Dermis microvascular lymphatic vessel endothelial cell (primary cell): ENCODE measurements around the gene TFF3. TPM values are rescaled to one million over a fixed set of nuclear protein-coding genes. Genes with fewer than 3 reads are reported as not detected.
"Not testable (repeated sequence)": the region's sequence is repeated elsewhere in the genome, so short reads cannot be mapped to it uniquely, and the experiment has no call there.

ENCODE experiments used
- DNase-seq, 2 donors: peaks; one replicate each; pipeline versions ENCODE4 v3.0.0 to v3.0.0-alpha.2; 2010; ENCODE audit warnings: low read depth in 2 of 2
- total RNA-seq: library from RNA; depleted of rRNA; stranded (reverse); fragments of >200 nt; gene quantifications from 2 replicates; pipeline ENCODE4 v1.2.1, GENCODE V29; 2014

Gene TFF3
- total RNA-seq, 1 donor from 2014 or later = 204 TPM

DNA sequence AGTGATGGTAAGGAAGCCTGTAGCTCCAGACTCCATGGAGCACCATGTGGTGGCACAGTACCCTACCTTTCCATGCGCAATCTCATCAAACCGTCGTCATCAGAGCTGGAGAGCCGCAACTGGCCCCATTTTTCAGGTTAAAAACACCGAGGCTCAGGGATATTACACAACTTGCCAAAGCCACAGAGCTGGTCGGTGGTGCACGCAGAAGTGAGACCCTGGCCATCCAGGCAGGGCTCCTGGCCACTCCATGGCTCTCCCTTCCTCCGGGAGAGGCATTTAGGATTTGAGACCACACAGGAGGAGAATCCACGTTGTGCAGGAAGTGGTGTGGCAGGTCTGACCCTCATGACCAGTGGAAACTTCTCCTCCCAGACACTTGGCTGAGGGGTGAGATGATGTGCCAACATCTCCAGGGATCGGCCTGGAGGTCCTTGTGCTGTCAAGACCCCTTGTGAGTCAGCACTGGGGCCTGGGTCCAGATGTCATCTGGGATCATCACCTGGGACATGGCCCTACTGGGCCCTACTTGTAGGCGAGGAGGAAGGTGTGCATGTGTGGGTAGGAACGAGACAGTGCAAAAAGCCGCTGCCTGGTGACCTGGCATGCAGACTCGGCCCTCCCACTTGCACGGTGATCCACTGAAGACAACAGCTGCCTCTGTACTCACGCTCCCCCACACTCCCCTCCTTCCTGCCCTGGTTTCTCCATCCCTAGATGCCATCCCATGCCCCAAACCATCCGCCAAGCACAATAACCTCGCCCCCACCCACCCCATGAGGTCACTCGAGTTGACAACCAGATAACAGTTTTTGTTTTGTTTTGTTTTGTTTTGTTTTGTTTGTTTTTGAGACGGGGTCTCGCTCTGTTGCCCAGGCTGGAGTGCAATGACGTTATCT is 10.4 kb downstream of the TFF3 start:
- DNase-seq = no peak

DNA sequence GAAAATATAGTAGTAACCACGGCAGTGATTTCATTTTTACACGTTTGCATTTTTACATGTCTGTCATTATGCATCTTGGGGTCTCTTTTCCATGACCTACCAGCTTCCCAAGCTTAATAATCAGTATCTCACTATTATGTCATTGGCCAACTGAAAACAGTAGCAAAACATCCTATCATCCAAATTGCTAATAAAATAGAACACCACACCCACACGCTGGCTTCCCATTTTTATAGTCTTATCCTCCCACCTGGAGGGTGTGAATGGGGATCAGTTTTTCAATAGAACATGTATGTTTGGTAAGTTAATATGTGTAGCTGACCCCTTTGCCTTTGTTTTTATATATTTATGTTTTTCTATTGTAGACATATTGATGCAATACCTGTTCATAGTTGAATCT is 11.8 kb downstream of the TFF3 start:
- DNase-seq = no peak

DNA sequence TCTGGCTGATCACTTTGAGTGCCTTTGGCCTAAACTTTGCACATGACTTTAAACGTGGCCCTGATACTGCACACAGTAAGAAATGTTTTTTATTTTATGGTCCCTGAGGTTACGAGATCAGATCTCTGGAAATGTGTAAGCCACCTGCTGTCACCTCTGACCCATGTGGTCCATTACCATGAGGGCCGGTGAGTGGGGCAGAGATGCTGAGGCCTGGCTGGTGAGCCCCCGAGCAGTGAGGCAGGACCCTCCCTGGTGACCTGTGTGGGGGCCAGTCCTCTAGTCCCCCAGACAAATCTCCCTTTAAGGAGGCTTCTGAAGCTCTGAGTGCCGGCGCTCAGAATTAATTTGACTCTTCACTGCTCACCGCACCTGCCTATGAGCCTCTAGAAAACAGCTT is 12.4 kb downstream of the TFF3 start:
- no peak for DNase-seq

DNA sequence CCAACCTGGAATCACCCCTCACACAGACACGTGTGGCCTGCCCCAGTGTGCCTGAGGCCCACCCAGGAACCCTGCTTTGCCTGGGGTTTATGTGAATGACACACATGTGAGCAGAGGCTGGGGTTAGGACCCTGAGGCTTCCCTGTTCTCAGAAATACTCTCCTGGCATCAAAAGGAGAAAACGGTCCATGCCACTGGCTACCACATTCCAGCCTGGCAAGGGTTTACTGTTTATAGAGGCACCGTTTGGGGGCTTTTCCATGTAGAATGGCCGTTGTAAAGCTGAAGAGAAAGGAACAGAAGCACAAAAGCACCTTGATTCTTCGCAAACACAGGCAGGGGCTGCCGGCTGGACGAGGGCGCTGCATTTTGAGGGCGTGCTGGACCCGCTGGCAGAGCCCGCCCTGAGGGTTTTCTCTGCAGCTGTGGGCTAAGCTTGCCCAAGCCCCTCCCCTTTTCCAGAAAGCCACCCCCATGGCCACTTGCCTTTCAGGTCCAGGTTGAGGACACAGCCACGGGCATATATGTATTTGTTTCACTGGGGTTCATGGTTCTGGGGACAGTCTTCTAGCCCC is 13.0 kb downstream of the TFF3 start:
- peak in 1 of 2 donors; percentile 12 for DNase-seq

GRCh38 chr21:42301371-42302075 is 13.7 kb downstream of the TFF3 start:
- DNase-seq = peak; percentile 50 to 94

- DNase-seq = no peak
Observed at GRCh38 chr21:42300956-42301355, 14.3 kb downstream of the TFF3 start.

- DNase-seq = no peak
Observed at GRCh38 chr21:42300045-42300583, 15.1 kb downstream of the TFF3 start.

GRCh38 chr21:42299324-42300044 is 15.7 kb downstream of the TFF3 start:
- no peak for DNase-seq

DNA sequence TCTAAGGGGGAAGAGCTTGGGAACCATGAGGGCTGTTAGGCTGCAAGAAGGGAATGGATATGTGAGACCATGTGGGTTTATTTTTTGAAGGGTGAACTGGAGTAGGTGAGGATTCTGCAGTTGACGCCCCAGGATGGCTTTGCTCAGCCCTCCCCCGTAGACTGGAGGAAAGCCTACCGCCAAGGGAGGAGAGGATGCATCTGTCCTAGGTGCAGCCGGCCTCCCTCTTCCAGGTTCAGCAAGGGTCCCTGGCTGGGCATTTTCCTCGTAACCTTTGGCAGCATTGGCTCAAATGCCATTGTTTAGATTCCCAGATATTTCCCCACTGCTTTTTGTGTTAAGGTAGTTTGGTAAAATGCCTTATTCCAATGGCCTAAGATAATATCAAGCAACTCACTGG is 16.6 kb downstream of the TFF3 start:
- DNase-seq = peak; percentile 20 to 59

GRCh38 chr21:42298237-42298636 is 17.0 kb downstream of the TFF3 start:
- DNase-seq = no peak

- DNase-seq = no peak
Observed at GRCh38 chr21:42297377-42297776, 17.8 kb downstream of the TFF3 start.

- no peak for DNase-seq
Observed at GRCh38 chr21:42296501-42296900, 18.7 kb downstream of the TFF3 start.

DNA sequence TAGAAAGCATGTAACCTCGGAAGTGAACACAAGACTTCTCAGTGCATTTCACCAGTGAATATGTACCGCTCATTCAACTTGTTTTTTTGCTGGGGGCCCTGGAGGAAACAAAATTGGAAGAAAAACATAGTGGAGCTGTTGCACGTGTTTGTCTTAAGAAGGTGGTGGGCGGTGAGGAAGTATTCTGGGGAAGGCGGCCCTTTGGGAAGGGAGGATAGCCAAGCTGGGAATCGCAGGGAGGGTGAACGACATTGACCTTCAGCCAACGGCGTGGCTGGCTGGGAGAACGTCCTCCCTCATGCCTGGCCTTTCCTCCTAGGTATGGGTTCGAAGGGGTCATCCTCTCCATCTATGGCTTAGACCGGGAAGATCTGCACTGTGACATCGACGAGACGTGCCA is 19.4 kb downstream of the TFF3 start:
- DNase-seq = no peak

- DNase-seq = no peak
Observed at GRCh38 chr21:42294273-42294880, 20.8 kb downstream of the TFF3 start.

GRCh38 chr21:42293649-42294272 is 21.4 kb downstream of the TFF3 start:
- DNase-seq = no peak

DNA sequence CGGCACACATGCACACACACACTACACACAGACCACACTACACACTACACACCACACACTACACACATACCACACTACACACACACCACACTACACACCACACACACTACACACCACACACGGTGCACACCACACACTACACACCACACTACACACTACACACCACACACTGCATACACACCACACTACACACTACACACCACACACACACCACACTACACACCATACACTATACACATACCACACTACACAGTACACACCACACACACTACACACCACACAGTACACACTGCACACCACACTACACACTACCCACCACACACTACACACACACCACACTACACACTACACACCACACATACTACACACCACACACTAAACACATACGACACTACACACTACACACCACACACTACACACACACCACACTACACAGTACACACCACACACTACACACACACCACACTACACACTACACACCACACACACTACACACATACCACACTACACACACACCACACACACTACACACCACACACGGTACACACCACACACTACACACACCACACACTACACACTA is 22.6 kb downstream of the TFF3 start:
- not testable (repeated sequence) for DNase-seq

GRCh38 chr21:42291751-42292562 is 23.3 kb downstream of the TFF3 start:
- no peak for DNase-seq

DNA sequence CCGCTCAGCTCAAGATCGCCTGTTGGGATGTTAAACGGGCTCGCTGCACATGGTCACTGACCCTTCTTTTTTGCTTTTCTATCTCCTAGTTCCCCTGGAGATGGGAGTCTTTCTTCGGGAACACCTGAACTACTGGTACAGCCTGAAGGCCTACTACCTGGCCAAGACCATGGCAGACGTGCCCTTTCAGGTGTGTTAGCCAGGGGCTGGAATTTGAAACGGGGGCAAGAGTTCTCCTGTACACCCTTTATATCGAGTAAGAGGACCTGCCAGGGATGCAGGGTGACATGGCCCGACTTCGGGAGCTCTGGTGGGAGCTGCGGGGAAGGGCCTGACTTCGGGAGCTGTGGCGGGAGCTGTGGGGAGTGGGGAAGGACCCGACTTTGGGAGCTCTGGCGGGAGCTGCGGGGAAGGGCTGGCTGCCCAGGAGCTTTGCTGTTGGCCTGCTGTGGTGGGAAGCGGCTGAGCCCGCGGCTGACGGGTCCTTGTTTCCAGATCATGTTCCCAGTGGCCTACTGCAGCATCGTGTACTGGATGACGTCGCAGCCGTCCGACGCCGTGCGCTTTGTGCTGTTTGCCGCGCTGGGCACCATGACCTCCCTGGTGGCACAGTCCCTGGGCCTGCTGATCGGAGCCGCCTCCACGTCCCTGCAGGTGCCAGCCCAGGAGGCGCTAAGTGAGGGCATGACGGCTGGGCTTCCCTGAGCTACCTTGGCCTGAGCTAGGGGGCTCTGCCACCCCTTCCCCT is 24.0 kb downstream of the TFF3 start:
- DNase-seq = no peak

GRCh38 chr21:42290505-42290904 is 24.7 kb downstream of the TFF3 start:
- no peak for DNase-seq
